GM18909 (cell line): Measurements from ENCODE around the gene FBXW2.
"Not testable (repeated sequence)": the region's sequence is repeated elsewhere in the genome, so short reads cannot be mapped to it uniquely, and the experiment has no call there.

Source experiments
- ATAC-seq: cut with Tn5 transposase; IDR thresholded peaks from one replicate; pipeline ENCODE4 v1.9.1; 2021; ENCODE audit warnings: mild to moderate bottlenecking; ENCODE audit not compliant: unreplicated experiment, poor library complexity

FBXW2 gene

DNA sequence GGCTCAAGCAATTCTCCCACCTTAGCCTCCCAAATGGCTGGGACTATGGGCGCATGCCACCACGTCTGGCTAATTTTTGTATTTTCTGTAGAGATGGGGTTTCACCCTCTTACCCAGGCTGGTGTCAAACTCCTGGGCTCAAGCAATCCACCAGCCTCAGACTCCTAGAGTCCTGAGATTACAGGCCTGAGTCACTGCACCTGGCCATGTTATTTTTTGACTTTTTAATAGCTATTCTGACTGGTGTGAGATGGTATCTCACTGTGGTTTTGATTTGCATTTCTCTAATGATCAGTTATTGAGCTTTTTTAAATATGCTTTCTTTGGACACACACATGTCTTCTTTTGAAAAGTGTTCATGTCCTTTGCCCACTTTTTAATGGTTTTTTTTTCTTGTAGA is 38.2 kb downstream of the FBXW2 start:
- ATAC-seq = peak; percentile 62

DNA sequence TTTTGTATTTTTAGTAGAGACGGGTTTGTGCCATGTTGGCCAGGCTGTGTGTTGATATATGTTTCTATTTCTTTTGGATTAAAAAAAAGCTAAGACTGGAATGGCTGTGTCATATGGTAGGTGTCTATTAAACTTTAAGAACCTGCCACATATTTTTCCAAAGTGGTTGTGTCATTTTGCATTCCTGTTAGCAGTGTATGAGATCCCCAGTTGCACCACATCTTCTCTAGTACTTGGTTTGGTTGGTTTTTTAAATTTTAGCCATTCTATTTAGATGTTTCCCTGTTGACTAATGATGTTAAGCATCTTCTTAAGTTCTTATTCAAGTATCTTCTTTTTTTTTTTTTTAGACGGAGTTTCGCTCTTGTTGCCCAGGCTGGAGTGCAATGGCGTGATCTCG is 42.8 kb downstream of the FBXW2 start:
- ATAC-seq = no peak

DNA sequence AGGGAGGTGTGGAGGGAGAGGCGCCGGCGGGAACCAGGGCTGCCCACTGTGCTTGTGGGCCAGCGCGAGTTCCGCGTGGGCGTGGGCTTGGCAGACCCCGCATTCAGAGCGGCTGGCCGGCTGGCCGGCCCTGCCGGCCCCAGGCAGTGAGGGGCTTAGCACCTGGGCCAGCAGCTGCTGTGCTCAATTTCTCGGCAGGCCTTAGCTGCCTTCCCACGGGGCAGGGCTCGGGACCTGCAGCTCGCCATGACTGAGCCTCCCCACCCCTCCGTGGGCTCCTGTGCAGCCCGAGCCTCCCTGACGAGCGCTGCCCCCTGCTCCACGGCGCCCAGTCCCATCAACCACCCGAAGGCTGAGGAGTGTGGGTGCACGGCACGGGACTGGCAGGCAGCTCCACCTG is 46.9 kb downstream of the FBXW2 start:
- not testable (repeated sequence) for ATAC-seq

DNA sequence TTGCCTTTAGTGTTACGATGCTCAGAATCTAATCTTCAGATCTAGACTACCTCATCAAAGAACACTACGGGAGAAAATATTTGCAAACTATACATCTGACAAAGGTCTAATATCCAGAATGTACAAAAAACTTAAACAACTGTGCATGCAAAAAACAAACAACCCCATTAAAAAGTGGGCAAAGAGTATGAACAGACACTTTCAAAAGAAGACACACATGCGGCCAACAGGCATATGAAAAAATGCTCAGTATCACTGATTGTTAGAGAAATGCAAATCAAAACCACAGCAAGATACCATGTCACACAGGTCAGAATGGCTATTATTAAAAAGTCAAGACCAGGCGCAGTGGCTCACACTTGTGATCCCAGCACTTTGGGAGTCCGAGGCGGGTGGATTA is 47.9 kb downstream of the FBXW2 start:
- ATAC-seq = no peak

DNA sequence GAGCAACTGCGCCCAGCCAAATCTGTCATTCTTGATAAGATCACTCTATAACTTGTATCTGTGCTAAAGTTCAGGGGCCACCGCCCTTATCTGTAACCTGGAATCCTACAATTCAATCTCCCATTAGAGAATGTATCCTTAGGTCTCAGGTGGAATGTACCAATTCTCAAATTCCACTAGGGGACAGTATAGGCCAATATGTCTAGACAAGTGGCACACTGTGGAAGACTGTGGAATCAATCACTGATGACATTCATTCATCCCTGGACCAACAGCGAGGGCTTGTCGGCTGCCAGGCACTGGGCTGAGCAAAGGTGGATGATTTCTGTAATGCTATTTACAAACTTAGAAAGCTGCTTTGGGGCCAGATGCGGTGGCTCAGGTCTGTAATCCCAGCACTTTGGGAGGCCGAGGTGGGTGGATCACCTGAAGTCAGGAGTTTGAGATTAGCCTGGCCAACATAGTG is 50.2 kb downstream of the FBXW2 start:
- ATAC-seq = no peak

DNA sequence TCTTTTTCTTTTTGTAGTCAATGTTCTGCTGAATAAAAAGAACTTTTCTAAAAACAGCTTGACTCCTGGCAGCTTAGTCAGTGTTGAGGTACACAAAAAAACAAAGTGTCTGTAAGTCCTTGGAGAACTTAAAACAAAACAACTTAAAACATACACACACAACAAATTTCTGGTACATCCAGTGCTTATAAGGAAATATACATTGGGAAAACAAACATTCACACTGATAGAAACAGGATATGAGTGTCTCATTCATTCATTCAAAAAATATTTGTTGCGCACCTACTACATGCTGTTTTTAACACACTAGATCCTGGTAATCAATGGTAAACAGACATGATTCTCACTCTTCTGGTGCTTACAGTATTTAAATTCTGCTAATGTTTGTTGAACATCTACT is 51.5 kb downstream of the FBXW2 start:
- no peak for ATAC-seq

DNA sequence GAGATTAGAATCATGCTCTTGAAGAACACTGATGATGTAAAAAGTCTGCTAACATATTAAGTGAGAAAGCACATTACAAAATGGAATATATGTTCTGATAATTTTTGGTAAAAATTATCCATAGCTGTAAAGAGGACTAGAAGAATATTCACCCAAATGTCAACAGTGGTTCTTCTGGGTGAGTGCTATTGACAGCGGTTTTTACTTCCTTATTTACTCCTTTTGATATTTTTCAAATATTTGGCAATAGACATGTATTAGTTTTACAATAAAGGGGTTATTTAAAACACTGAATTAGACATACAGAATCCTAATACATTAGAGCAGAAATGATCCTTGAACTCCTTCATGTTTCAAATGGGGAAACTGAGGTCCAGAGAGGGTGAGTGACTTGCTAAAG is 52.0 kb downstream of the FBXW2 start:
- ATAC-seq = no peak

DNA sequence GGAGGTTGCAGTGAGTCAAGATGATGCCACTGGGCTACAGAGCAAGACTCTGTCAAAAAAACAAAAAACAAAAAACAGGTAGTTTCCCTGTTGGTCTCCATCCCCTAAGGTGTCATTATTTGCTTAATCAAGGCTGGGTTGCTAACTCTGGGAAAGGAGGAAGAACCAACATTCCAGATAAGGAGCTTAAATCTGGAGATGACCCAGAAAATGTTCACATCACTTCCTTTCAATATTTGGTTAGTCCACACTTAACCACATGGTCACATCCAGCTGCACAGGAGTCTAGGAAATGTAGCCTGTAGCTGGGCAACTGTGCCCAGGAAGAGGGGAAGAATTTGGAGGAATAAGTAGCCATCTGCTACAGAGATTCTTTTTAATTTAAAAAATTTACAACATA is 53.1 kb downstream of the FBXW2 start:
- ATAC-seq = no peak

DNA sequence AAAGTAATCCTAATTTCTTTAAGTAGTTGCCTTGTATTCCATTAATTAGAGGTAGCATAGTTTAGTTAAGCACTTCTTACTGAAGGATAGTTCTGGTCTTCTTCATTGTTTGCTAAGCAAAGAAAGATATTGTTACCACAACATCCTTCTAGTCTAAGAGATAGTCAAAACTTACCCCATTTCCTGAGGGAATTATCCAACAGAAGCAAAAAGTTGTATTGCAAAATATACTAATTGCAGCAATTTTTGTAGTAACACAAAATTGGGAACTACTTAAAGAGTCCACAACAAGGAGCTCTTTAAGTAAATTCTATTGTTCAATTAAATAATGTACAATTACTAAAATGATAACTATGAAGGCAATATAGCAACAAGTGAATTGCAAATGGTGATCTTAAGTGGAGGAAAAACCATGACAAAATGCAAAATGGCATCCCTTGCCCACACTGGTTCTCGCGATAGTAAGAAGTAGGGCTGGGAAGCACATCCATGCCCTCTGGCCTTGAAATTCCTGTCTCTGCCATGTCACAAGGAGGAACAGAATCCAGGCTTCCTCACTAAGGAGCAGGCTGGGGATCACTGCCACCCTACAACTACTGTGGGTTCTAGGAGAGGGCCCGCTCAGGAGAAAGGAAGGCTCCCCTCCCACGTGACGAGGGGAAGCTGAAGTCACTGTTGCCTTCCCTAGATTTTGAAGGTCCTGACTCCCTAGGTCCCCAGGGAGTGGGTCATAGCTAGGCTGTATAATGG is 55.6 kb downstream of the FBXW2 start:
- no peak for ATAC-seq

DNA sequence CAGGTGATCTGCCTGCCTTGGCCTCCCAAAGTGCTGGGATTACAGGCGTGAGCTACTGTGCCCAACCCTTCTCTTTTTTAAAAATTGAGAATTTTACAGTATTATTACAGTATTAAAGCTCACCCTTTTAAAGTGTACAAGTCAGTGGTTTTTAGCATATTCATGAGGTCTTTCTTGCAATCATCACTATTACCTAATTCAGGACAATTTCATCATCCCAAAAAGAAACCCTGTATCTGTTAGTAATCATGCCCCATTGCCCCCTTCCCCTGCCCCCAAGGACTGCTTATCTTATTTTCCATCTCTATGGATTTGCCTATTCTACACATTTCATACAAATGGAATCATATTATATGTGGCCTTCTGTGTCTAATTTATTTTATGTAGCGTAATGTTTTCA is 56.3 kb downstream of the FBXW2 start:
- no peak for ATAC-seq

DNA sequence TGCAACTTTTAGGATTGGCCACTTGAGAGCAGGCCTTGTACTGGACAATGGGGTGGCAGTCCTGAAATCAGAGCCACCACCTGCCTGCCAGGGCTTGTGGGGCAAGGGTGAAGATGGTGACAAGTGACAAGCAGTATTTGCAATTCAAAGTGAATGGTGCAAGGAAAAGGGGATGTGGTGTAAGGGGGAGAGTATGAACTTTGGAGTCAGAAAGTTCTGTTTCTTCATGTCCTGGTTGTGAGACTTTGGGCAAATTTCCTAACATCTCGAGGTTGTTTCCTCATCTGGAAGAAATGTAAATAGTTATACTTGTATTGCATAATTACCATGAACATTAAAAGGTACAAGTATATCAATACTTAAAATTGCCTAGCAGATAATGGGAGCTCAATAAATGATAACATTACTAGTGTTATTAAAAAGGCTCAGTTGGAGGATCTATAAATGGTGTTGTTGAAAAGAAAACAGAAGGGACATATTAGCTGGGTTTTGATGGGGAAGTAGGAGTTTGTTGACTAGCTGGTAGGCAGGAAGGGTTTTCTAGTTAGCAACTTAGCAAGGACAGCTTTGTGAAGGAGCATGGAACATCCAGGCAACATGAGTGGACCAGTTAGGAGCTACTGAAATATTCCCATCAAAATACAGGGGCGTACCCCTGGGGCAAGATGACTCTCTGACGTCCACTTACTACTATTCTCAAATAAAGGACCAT is 57.6 kb downstream of the FBXW2 start:
- no peak for ATAC-seq

DNA sequence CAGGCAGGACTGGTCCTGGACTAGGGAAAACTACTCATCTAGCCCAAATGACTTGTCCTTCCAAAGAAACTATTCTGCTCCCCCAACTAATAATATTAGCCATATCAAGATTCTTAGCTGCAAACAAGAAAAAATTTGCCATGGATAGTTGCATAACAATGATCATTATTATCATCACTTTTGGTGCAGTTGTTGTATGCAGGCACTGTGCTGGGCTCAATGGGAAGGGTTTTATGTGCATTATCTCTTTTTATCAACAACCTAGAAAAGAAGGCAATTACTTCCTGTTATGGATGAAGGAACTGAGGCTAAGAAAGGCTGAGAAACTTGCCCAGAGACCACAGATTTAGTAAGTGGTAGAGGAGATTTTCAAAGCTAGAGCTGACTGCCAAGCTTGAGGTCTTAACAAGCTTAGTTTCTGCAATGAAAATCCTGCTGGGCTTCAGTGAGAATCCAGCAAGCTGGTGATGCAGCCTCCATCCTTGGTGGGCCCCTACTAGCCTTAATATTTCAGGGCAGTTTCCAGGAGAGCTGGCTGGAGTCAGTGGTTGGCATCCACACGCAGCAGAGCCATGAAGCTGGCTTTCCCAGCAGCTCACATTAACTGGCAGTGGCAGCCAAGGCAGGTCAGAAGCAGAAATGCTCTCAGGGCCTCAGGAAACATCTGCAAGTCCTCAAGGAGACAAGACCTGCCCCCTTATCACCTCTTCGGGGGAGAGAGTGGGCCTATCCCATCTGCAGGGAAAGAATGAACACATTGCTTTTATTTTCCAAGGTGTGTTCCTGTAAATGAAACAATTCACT is 58.4 kb downstream of the FBXW2 start:
- no peak for ATAC-seq

DNA sequence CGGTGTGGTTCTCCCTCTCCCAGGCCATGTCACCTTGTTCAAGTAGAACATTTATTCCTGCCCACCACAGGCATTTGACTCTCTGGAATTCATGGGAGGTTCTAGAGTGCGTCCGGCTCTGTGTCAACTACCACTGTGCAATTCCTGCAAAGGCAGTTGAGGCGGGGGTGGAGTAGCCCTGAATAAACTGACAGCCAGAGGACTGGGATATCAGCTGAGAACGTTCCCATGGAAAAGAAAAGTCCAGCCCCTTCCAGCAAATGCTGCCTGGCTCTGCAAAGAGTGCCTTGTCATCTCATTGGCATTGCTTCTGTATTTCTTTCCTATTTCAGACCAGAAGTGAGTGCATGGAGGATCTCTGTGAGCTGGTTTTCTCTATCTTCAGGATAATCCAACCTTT is 60.0 kb downstream of the FBXW2 start:
- no peak for ATAC-seq

DNA sequence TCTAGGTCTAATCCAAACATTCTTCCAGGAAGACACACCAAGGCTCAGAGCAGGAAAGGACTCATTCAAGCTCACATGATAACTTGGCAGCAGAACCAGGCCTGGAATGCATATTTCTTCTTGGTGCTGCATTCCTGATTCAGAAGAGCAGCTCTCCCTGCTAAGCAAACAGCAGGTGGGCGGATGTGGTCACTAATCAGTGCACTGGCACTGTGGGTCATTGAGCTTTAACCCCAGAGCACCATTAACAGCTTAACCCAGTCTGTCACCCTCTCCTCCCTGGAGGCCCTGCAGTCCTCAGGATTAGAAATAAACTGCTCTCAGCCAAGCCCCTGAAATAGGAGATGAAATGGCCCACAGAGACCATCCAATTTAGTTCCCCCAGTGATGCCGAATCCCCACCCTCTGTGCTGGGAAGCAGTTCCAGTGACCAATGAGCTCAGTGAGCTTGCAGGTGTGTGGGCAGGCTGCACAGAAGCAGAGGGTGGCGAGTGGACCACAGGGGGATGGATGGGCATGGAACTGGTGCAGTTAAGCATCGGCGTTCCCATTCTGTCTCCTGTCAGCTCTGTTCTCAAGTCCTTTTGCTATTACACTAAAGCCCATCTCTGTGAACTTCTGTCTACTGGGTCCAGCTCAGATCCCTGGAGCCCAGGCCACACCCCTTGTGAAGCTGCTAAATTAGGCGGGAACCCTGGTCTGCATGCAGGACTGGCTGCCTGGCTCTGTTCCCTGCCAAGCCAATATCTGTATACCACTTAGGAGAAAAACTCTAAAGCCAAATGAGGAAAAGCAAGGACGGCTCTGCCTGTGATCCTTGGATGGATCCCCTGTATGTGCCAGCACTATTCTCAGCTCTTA is 62.3 kb downstream of the FBXW2 start:
- ATAC-seq = no peak

DNA sequence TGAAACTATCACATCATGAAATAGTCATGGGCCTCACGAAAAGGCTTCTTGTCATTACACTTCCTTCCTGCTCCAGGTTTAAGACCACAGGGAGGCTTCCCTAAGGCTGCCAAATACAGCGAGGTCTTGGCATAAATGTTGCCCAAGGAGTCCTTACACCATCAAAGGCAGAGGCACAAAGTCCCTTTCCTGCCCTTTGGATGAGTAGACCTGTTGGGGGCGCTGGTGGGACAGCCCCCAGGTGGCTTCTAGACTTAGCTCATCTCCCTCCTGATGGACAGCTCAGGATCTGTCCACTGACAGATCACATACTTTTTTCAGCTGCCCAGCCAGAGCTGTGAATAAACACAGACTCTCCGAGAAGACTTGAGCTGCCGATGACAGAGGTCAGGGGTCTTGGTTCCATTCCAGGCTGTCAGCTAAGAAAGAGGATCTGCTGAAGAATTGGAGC is 63.4 kb downstream of the FBXW2 start:
- no peak for ATAC-seq

DNA sequence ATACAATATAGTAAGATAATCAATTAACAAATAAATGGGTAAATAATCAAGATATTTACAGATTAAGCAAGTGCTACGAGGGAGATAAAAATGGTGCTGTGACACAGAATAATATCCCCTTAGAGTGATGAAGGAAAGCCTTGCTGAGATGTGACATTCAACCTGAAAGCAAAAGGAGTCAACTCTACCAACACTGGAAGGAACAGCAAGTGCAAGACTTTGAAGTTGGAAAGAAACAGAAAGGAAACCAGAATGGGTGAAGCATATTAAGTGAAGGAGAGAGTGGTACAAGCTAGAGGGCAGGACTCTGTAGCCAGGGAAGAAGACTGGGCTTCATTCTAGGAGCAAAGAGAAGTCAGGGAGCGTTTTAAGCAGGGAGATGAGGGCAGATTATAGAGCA is 66.7 kb downstream of the FBXW2 start:
- no peak for ATAC-seq

DNA sequence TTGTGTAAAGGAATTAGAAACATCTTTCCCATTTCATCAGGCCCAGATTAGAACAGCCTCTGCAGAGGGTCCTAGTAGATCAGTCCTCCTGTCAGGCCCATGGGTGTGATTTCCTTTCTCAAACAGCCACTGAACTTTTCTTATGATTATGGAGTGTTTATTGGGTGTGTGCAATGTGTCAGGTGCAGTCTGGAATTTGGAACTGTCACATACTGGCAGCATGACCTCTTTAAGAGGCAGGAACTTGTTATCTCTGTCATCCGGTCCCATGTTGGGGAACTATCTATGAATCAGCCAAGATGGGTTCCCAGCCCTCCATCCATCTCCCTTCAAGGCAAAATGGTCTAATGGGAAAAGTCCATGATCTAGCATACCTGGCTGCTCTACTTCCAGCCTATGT is 67.3 kb downstream of the FBXW2 start:
- no peak for ATAC-seq

DNA sequence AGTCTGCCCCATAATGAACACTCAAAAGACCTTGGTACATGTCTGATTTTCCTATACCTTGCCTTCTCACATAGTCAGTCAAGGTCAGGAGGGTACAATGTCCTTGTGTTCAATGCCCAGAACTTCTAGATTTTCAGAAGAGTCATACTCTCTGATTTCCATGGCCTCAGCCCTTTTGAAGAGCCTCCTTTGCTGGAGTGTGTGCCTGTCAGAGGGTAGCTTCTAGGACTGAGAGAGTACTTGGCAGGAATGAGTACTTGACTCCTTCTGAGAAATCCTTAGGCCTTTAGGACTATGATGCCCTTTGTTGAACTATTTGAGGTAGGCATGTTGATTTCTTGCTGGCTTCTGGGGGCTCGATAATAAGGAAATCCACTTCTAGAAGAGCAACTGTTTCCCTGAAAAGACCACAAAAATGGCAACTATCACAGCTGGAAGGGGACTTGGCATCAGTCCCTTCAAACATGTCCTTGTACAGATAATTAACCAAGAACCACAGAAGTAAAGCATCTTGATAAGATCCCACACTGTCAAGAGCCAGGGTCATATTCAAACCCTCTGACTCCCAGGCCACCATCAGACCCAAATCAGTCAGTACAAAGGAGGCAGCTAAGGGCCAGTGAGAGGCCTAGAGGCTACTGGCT is 68.3 kb downstream of the FBXW2 start:
- no peak for ATAC-seq

DNA sequence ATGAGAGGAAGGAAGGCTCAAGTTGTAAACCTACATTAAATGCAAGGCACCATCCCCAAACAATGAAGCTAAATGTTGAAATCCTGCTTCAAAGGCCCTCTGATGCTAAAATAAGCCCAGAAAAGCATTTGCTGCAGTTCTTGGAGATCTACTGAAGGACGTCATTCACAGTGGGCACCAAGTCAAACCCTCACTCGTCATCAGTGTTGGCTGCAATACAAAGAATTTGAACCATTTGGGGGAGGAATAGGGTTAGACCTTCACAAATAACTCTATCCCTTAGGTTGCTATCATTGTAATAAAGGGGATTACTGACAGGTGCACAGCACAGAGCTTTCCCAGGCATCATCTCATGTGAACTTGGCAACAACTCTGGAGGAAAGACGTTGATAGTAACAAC is 69.7 kb downstream of the FBXW2 start:
- no peak for ATAC-seq

DNA sequence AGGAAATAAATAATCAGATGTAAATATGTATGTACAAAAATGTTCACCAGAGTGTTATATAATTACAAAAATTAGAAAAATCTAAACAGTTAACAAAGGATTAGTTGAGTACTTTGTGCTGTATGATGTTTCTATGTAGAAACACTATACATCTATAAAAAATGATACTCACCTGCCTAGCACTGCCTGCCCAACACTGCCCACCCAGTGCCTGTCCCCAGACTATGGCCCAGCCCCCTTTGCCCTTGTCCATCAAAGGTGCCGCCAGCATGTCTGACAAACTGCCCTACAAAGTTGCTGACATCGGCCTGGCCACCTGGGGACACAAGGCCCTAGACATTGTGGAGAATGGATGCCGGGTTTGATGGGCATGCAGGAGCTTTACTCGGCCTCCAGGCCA is 72.8 kb downstream of the FBXW2 start:
- ATAC-seq = no peak
